ENCODE measurements around the gene TTC39B.

TTC39B gene

DNA sequence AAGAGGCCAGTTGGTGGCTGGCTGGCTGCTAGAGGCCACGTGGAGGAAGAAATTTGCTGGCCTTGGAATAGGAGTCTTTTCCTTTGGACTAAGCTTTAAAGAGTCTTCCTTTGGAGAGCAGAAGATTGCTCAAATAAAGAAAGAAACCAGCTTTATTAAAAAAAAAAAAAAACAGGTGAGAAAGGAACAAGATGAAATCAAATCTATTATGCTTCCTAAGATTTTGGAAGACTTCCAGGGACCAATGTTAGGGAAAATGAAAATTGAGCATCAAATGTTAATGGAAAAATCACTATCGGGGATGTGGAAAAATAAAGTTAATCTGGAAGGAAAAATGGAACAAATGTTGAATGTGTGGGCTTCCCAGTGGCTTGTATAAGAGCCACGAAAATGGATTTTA is 153.1 kb downstream of the TTC39B start:
- no peaks in the 10 kb centered on the region for H3K4me1 ChIP-seq (ENCODE audit: control insufficient read depth, insufficient read depth, low read length)
- H3K36me3 ChIP-seq (ENCODE audit: control insufficient read depth in 2 of 2, insufficient read depth in 1 of 2, low read length in 2 of 2): no peaks in the 10 kb centered on the region
- CTCF ChIA-PET: interaction anchor here (1.6 kb wide), 1 partner anchor 19 kb away, joined by 7 read pairs; no protein-coding TSS in a partner anchor
- TF ChIP-seq PRDM1 (tag by site-specific recombination; IDR thresholded peaks at IDR 0.05) (no peak), ZNF610 (tag by site-specific recombination; IDR thresholded peaks at IDR 0.05; ENCODE audit: borderline replicate concordance) (no peak), ZNF366 (tag by site-specific recombination; conservative IDR thresholded peaks at IDR 0.05) (no peak), ZFP69B (tag by site-specific recombination; IDR thresholded peaks at IDR 0.05) (no peak), ZNF223 (tag by site-specific recombination; IDR thresholded peaks at IDR 0.05) (no peak), ZNF664 (tag by site-specific recombination; IDR thresholded peaks at IDR 0.05) (no peak), ZNF202 (tag by site-specific recombination; IDR thresholded peaks at IDR 0.05; ENCODE audit: borderline replicate concordance) (no peak), ZBTB1 (tag by site-specific recombination; IDR thresholded peaks at IDR 0.05) (no peak), ZNF561 (tag by site-specific recombination; IDR thresholded peaks at IDR 0.05; ENCODE audit: borderline replicate concordance) (no peak), BCL11A (tag by site-specific recombination; IDR thresholded peaks at IDR 0.05; ENCODE audit: low read depth) (no peak), ZNF785 (tag by site-specific recombination; IDR thresholded peaks at IDR 0.05) (no peak), ZNF776 (tag by site-specific recombination; IDR thresholded peaks at IDR 0.05; ENCODE audit: borderline replicate concordance) (no peak)
- POLR2A ChIA-PET: no interaction called here
- H3K27ac ChIP-seq (ENCODE audit: extremely low read depth, low read depth, low read length): no peak overlapping the region
- H3K4me3 ChIP-seq (ENCODE audit: low read depth, low read length): no peak overlapping the region
- no peaks in the 10 kb centered on the region for H3K9me3 ChIP-seq (ENCODE audit: control insufficient read depth, insufficient read depth, low read depth, low read length)

DNA sequence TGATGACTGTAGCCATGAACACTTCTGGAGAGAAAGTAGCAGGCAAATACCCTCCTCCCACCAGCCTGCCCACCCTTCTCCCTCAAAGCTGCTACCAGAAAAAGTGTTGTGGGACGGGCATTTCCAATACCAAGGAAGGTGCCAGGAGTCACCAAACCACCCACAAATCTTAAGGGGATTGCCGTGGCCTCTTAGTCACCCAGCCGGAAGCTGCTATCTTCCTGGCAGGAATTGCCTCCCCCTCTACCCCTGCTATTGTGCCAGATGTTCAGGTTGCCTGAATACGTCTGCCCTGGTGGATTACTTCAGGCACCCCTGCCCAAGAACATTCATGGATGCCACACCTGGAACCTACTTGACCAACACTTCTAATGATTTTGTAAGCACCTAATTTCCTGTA is 156.1 kb downstream of the TTC39B start:
- no peaks in the 10 kb centered on the region for H3K9me3 ChIP-seq (ENCODE audit: control insufficient read depth, insufficient read depth, low read depth, low read length)
- H3K4me1 ChIP-seq (ENCODE audit: control insufficient read depth, insufficient read depth, low read length): no peaks in the 10 kb centered on the region
- TF ChIP-seq, protein P1, sequence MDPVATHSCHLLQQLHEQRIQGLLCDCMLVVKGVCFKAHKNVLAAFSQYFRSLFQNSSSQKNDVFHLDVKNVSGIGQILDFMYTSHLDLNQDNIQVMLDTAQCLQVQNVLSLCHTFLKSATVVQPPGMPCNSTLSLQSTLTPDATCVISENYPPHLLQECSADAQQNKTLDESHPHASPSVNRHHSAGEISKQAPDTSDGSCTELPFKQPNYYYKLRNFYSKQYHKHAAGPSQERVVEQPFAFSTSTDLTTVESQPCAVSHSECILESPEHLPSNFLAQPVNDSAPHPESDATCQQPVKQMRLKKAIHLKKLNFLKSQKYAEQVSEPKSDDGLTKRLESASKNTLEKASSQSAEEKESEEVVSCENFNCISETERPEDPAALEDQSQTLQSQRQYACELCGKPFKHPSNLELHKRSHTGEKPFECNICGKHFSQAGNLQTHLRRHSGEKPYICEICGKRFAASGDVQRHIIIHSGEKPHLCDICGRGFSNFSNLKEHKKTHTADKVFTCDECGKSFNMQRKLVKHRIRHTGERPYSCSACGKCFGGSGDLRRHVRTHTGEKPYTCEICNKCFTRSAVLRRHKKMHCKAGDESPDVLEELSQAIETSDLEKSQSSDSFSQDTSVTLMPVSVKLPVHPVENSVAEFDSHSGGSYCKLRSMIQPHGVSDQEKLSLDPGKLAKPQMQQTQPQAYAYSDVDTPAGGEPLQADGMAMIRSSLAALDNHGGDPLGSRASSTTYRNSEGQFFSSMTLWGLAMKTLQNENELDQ (tag by site-specific recombination; IDR thresholded peaks at IDR 0.05; ENCODE audit: low read depth): no peak
- TF ChIP-seq ZNF664 (tag by site-specific recombination; IDR thresholded peaks at IDR 0.05) (no peak), REPIN1 (tag by site-specific recombination; IDR thresholded peaks at IDR 0.05; ENCODE audit: low read depth) (no peak), ZNF529 (tag by site-specific recombination; IDR thresholded peaks at IDR 0.05; ENCODE audit: insufficient replicate concordance) (no peak)
- TF ChIP-seq, protein P2, sequence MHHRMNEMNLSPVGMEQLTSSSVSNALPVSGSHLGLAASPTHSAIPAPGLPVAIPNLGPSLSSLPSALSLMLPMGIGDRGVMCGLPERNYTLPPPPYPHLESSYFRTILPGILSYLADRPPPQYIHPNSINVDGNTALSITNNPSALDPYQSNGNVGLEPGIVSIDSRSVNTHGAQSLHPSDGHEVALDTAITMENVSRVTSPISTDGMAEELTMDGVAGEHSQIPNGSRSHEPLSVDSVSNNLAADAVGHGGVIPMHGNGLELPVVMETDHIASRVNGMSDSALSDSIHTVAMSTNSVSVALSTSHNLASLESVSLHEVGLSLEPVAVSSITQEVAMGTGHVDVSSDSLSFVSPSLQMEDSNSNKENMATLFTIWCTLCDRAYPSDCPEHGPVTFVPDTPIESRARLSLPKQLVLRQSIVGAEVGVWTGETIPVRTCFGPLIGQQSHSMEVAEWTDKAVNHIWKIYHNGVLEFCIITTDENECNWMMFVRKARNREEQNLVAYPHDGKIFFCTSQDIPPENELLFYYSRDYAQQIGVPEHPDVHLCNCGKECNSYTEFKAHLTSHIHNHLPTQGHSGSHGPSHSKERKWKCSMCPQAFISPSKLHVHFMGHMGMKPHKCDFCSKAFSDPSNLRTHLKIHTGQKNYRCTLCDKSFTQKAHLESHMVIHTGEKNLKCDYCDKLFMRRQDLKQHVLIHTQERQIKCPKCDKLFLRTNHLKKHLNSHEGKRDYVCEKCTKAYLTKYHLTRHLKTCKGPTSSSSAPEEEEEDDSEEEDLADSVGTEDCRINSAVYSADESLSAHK (tag by site-specific recombination; IDR thresholded peaks at IDR 0.05): no peak
- no peaks in the 10 kb centered on the region for H3K36me3 ChIP-seq (ENCODE audit: control insufficient read depth in 2 of 2, insufficient read depth in 1 of 2, low read length in 2 of 2)
- CTCF ChIA-PET: interaction anchor here (0.7 kb wide), 1 partner anchor 289 kb away, joined by 3 read pairs; no protein-coding TSS in a partner anchor
- POLR2A ChIA-PET: no interaction called here
- no peak overlapping the region for H3K27ac ChIP-seq (ENCODE audit: extremely low read depth, low read depth, low read length)
- H3K4me3 ChIP-seq (ENCODE audit: low read depth, low read length): no peak overlapping the region

DNA sequence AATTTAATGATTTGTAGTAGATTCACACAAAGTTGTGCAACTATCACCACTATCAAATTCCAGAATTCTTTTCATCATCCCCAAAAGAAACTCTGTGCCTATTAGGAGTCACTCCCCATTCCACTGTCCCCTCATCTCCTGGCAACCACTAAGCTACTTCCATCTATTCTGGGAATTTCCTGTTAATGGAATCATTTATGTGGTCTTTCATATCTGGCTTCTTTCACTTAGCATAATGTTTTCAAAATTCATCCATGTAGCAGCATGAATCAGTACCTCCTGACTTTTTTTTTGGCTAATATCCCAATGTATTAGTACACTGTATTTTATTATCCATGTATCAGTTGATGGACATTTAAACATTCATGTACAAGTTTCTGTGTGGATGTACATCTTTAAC is 157.6 kb downstream of the TTC39B start:
- no peak overlapping the region for H3K4me3 ChIP-seq (ENCODE audit: low read depth, low read length)
- peaks cover 3% of the 10 kb centered on the region; the same call in 1 of the 2 replicates for H3K4me1 ChIP-seq (ENCODE audit: control insufficient read depth, insufficient read depth, low read length)
- H3K36me3 ChIP-seq (ENCODE audit: control insufficient read depth in 2 of 2, insufficient read depth in 1 of 2, low read length in 2 of 2): no peaks in the 10 kb centered on the region
- ChIA-PET POLR2A (no interaction called here), CTCF (interaction anchor here (0.7 kb wide), 1 partner anchor 378 kb away, joined by 3 read pairs; no protein-coding TSS in a partner anchor)
- H3K27ac ChIP-seq (ENCODE audit: extremely low read depth, low read depth, low read length): no peak overlapping the region
- H3K9me3 ChIP-seq (ENCODE audit: control insufficient read depth, insufficient read depth, low read depth, low read length): no peaks in the 10 kb centered on the region
- no peak for TF ChIP-seq KLF1 (tag by site-specific recombination; IDR thresholded peaks at IDR 0.05)
- TF ChIP-seq, protein P3, sequence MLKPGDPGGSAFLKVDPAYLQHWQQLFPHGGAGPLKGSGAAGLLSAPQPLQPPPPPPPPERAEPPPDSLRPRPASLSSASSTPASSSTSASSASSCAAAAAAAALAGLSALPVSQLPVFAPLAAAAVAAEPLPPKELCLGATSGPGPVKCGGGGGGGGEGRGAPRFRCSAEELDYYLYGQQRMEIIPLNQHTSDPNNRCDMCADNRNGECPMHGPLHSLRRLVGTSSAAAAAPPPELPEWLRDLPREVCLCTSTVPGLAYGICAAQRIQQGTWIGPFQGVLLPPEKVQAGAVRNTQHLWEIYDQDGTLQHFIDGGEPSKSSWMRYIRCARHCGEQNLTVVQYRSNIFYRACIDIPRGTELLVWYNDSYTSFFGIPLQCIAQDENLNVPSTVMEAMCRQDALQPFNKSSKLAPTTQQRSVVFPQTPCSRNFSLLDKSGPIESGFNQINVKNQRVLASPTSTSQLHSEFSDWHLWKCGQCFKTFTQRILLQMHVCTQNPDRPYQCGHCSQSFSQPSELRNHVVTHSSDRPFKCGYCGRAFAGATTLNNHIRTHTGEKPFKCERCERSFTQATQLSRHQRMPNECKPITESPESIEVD (tag by site-specific recombination; IDR thresholded peaks at IDR 0.05): no peak
- TF ChIP-seq SP7 (tag by site-specific recombination; IDR thresholded peaks at IDR 0.05): no peak
- TF ChIP-seq, protein P4, sequence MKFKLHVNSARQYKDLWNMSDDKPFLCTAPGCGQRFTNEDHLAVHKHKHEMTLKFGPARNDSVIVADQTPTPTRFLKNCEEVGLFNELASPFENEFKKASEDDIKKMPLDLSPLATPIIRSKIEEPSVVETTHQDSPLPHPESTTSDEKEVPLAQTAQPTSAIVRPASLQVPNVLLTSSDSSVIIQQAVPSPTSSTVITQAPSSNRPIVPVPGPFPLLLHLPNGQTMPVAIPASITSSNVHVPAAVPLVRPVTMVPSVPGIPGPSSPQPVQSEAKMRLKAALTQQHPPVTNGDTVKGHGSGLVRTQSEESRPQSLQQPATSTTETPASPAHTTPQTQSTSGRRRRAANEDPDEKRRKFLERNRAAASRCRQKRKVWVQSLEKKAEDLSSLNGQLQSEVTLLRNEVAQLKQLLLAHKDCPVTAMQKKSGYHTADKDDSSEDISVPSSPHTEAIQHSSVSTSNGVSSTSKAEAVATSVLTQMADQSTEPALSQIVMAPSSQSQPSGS (tag by site-specific recombination; IDR thresholded peaks at IDR 0.05; ENCODE audit: low read depth): no peak
- no peak for TF ChIP-seq ZNF792 (tag by site-specific recombination; IDR thresholded peaks at IDR 0.05)
- TF ChIP-seq, protein P5, sequence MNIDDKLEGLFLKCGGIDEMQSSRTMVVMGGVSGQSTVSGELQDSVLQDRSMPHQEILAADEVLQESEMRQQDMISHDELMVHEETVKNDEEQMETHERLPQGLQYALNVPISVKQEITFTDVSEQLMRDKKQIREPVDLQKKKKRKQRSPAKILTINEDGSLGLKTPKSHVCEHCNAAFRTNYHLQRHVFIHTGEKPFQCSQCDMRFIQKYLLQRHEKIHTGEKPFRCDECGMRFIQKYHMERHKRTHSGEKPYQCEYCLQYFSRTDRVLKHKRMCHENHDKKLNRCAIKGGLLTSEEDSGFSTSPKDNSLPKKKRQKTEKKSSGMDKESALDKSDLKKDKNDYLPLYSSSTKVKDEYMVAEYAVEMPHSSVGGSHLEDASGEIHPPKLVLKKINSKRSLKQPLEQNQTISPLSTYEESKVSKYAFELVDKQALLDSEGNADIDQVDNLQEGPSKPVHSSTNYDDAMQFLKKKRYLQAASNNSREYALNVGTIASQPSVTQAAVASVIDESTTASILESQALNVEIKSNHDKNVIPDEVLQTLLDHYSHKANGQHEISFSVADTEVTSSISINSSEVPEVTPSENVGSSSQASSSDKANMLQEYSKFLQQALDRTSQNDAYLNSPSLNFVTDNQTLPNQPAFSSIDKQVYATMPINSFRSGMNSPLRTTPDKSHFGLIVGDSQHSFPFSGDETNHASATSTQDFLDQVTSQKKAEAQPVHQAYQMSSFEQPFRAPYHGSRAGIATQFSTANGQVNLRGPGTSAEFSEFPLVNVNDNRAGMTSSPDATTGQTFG (tag by site-specific recombination; IDR thresholded peaks at IDR 0.05; ENCODE audit: borderline replicate concordance): no peak
